HG02571 (cell line): ENCODE measurements around the gene ASB8.

ENCODE experiments used
- ATAC-seq: cut with Tn5 transposase; IDR thresholded peaks from one replicate; pipeline ENCODE4 v1.9.1; 2021; ENCODE audit warnings: mild to moderate bottlenecking, moderate library complexity; ENCODE audit not compliant: unreplicated experiment

ASB8 gene

GRCh38 chr12:48106681-48107613 is 50.4 kb downstream of the ASB8 start:
- no peak for ATAC-seq

GRCh38 chr12:48105867-48106680 is 51.2 kb downstream of the ASB8 start, which contains the start of gene SENP1:
Gene SENP1, minus strand, starts transcription at chr12:48106079. Its CDS starts 4,607 bp downstream, at chr12:48101472.
- ATAC-seq = peak; percentile 76

- ATAC-seq = peak; percentile 34
Observed at GRCh38 chr12:48105321-48105866, 51.9 kb downstream of the ASB8 start.

GRCh38 chr12:48104531-48104930 is 52.8 kb downstream of the ASB8 start:
- ATAC-seq = no peak
